GM18907 (cell line): ENCODE measurements around the gene RIF1.
A peak's percentile ranks its signal among the peaks of the same experiment; 100 is the strongest.
"Not testable (repeated sequence)": the region's sequence is repeated elsewhere in the genome, so short reads cannot be mapped to it uniquely, and the experiment has no call there.

ENCODE experiments used
- ATAC-seq: cut with Tn5 transposase; IDR thresholded peaks from one replicate; pipeline ENCODE4 v1.9.1; 2021; ENCODE audit warnings: mild to moderate bottlenecking, moderate library complexity; ENCODE audit not compliant: unreplicated experiment

Gene RIF1

DNA sequence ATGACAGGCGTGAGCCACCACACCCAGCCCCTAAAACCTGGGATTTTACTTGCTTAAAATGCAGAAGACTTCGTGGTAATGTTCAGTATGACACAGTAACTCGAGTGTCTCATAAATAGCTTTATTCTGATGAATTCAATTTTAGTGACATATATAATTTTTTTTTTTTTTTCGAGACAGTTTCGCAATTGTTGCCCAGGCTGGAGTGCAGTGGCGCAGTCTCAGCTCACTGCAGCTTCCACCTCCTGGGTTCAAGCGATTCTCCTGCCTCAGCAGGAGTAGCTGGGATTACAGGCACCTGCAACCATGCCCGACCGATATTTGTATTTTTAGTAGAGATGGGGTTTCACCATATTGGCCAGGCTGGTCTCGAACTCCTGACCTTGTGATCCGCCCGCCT, 12.0 kb downstream of the RIF1 start:
- not testable (repeated sequence) for ATAC-seq

DNA sequence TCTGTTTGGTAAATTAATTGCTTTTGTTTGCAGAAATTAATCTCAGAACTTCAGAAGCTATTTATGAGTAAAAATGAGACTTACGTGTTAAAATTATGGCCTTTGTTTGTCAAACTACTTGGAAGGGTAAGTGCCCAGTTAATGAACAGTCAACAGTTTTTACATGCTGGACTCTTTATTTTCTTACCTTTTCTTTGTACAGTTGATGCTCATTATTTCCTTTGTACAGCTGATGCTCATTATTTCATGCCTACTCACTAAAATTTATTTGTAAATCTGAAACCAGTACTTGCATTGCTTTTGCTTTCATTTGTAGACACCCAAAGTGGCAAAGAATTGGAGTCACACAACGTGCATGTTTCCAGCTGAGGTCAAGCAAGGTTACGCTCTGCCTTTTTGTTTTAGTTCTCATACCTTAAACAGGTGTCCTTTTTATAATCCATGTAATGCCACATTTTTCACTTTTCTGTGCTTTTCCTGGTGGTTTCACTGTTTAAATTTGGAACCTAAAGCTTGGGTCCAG, 13.3 kb downstream of the RIF1 start:
- ATAC-seq: peak; percentile 69

DNA sequence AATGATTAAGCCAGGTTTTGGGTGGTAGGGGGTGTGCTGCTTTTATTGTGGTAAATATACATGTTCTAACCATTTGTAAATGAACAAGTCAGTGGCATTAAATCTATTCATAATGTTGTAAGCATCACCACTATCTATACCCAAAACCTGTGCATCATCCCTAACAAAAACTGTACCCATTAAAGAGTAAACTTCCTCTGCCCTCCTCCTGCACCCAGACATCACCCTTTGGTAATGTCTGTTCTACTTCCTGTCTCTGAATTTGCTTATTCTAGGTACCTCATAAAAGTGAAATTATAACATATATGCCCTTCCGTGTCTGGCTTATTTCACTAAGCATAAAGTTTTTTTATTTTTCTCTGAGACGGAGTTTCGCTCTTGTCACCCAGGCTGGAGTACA, 14.1 kb downstream of the RIF1 start:
- no peak for ATAC-seq

GRCh38 chr2:151437630-151438029, 27.9 kb downstream of the RIF1 start:
- no peak for ATAC-seq

DNA sequence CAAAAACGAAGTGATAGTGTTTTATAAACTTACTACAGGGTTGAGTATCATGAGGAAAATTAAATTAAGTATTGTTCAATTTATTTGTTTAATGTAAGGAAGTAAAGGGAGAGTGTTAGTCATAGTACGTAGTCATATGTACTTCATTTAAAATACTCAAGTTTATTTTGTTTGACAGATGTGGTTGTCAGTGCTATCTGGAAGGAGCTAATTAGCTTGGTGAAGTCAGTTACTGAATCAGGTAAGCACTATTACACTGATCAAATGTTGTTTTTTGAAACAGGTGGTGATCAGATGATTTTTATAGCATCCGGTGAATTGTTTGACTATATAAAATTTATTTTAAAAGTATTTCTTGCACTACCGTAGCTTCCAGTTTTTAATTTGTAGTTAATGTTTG, 28.8 kb downstream of the RIF1 start:
- no peak for ATAC-seq

DNA sequence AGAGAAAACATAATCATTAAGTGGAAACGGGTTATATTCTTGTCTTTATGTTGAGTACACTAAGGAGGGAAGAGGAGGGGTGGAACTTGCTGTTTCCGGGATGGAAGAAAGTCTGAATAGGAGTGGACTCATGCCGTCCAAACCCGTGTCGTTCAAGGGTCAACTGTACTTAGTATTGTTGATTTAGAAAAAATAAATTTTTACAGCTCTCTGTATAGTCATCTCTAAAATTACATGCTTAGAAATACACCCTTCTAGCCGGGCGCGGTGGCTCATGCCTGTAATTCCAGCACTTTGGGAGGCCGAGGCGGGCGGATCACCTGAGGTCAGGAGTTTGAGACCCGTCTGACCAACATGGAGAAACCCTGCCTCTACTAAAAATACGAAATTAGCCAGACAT, 29.4 kb downstream of the RIF1 start:
- ATAC-seq: no peak

- ATAC-seq: no peak
Measured at GRCh38 chr2:151459358-151459757, 49.7 kb downstream of the RIF1 start.

GRCh38 chr2:151465771-151466170, 56.1 kb downstream of the RIF1 start:
- no peak for ATAC-seq

DNA sequence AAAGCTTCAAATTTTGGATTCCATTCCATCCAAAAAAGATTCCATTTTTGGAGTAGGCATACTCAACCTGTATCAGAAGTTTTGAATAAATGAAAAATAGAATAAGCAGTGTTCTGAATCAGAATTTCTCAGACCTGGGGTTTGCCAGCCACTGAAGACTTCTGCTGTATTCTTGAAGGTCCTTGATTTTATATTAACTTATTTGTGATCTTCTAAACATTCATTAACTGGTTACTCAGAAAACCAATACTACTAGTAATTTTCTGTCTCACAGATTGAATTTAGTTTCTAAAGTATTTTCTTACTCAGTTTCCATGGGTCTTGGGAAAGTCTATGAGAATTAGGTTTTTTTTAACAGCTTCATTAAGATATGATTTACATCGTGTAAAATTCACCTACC, 60.9 kb downstream of the RIF1 start:
- ATAC-seq: no peak

DNA sequence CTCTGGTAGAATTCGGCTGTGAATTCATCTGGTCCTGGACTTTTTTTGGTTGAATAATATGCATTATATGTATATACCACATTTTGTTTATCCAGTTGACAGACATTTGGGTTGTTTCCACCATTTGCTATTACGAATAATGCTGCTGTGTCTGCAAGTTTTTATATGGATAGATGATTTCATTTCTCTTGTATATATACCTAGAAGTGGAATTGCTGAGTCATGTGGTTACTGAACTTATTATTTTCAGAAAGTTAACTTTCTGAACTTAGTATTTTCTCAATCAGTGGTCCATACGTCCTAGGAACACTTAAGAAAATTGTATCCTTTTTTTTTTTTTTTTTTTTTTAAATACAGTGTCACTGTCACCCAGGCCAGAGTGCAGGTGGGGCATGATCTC, 63.3 kb downstream of the RIF1 start:
- no peak for ATAC-seq

GRCh38 chr2:151475071-151475470, 65.4 kb downstream of the RIF1 start:
- no peak for ATAC-seq

- ATAC-seq: no peak
Measured at GRCh38 chr2:151476287-151476686, 66.6 kb downstream of the RIF1 start.

DNA sequence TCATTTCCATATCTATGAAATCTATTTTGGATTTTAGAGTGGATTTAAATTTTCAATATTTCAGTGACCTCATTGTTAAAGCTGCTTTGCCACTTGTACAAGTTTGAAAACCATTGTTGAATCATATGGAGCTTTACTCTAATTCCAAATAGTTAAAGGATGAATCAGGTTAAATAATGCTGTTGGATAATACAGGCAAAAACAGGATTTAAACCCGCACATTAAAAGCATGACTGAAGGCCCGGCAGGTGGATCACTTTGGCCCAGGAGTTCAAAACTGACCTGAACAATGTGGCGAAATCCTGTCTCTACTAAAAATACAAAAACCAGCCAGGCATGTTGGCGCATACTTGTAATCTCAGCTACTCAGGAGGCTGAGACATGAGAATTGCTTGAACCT, 68.3 kb downstream of the RIF1 start:
- ATAC-seq: no peak

- no peak for ATAC-seq
Measured at GRCh38 chr2:151481744-151482143, 72.0 kb downstream of the RIF1 start.

DNA sequence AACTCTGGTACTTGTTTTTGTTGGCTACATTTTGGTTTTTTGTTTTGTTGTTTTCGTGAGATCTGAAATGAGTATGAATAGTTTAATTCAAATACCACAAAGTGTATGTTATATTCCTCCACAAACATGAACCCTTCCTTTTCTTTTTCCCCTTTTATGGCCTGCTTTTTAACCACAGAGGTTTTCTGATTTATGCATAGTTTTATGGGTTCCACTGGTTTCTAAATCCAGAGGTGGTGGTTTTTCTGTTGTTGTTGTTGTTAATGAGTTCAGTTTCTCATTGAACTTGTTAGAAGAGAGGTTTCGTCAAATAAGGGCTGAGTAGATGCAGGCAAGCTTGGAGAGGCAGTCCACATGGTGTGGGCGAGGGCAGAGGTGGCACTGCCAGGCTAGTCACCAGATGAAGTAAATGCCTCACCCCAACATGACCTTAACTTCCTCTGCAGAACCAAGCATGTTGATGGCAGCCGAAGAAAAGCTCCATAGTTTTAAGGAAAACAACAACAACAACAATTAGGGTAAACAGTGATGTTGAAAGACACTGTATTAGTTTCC, 72.5 kb downstream of the RIF1 start:
- ATAC-seq: no peak

DNA sequence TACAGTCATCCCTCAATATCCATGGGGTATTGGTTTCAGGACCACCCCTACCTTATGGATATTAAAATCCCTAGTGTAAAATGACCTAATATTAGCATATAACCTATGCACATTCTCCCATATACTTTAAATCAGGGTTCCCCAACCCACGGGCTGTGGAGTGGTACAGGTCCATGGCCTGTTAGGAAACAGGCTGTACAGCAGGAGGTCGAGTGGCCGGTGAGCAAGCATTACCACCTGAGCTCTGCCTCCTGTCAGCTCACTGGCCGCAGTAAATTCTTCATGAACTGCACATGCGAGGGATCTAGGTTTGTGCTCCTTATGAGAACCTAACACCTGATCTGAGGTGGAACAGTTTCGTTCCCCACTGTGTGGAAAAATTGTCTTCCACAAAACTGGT, 73.8 kb downstream of the RIF1 start:
- no peak for ATAC-seq

DNA sequence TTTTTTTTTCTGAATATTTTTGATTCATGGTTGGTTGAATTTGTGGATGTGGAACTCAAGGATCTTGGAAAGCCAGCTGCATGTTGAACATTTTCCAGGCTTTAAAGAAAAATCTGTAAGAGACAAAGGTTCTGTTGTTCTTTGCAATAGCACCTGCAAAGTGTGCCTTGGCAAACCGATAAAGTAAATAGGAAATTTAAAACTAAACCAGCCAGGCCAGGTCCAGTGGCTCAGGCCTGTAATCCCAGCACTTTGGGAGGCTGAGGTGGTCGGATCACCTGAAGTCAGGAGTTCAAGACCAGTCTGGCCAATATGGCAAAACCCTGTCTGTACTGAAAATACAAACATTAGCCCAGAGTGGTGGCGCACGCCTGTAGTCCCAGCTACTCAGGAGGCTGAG, 74.4 kb downstream of the RIF1 start:
- no peak for ATAC-seq

DNA sequence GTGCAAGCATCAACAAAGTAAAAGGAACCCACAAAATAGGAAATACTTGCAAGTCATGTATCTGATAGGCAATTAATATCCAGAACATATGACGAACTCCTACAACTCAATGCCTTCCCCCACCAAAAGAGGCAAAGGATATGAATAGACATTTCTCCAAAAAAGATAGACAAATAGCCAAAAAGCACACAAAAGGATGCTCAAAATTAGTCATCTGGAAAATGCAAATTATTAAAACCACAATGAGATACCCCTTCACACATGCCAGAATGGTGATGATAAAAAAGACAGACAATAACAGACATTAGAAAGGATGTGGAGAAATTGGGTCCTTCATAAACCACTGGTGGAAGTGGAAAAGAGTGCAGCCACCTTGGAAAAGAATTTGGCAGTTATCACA, 76.4 kb downstream of the RIF1 start:
- ATAC-seq: no peak

DNA sequence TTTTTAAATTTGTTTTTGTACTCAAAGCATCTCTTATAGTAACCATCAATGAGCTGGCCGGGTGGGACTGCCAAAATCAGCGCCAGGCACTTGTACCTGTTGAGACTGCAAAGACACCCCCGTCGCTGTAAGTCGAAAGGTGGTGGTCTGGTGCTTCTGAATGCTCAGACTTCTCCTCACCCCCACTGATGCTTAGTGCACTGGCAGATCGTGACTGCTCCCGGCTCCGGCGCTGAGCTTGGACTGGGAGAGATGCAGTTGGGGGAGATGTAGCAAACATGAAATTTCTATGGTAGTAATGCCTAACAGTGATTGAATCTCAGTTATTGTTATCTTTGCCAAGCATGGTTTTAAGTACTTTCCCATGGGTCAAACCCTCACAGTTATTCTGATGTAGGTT, 80.6 kb downstream of the RIF1 start:
- ATAC-seq: no peak

DNA sequence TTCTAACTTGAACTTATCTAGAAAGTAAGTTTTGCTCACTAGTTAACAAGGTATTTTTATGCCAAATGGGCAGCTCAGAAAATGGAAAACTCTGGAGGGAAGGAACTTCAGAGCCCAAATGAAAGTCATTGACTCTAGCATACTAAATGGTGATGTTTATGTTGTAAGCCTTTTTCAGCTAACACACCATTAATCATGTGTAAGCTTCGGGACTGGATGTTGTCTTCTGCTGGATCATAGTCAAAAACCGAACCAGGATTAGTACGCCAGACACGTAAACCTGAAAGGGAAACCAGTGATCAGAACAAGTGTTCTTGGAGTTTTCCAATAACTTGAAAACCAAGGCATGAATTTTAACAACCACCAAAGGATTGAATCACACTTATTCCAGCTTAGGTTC, 81.8 kb downstream of the RIF1 start:
- no peak for ATAC-seq

- no peak for ATAC-seq
Measured at GRCh38 chr2:151498178-151498577, 88.5 kb downstream of the RIF1 start.

DNA sequence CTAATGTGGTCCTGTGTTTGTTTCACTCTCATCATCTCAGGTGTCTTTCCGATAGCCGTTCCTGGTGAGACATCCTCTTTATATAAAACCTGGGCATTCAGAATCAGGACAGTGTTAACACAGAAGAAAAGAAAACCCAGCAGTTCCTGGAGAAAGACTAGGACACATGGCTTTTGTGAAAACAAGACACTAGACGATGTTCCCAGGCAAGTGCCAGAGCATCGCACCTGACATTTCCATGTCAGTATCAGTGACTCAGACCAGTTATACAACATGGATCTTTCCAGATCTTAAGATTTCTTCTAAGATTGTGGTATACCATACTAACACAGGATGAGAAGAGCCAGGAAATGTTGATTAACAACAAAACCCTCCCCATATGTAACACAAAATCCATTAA, 96.5 kb downstream of the RIF1 start:
- no peak for ATAC-seq

- ATAC-seq: no peak
Measured at GRCh38 chr2:151508519-151508918, 98.8 kb downstream of the RIF1 start.
